Liver (tissue), 9 donors: ENCODE results near the gene RPGRIP1L. TPM values are rescaled to one million over a fixed set of nuclear protein-coding genes. Genes with fewer than 3 reads are reported as not detected.

Source experiments
- DNase-seq: peaks from one replicate; pipeline ENCODE4 v3.0.0-alpha.2; 2017; ENCODE audit warnings: low spot score
- H3K27ac ChIP-seq, 2 donors: one replicate each; pipeline ENCODE4 v1.7.0; 2013; ENCODE audit warnings: inconsistent platforms in 2 of 2, low read length in 2 of 2, control low read depth in 1 of 2, low read depth in 1 of 2, mild to moderate bottlenecking in 1 of 2
- H3K27me3 ChIP-seq, 4 donors: one replicate each; pipeline versions ENCODE4 v1.6.1 to v1.7.0; 2013; ENCODE audit warnings: low read length in 3 of 4, inconsistent platforms in 1 of 4, mild to moderate bottlenecking in 1 of 4, moderate library complexity in 1 of 4; ENCODE audit not compliant: control insufficient read depth in 4 of 4, insufficient read depth in 4 of 4
- H3K36me3 ChIP-seq, 4 donors: one replicate each; pipeline versions ENCODE4 v1.6.1 to v1.7.0; 2013; ENCODE audit warnings: low read length in 3 of 4, mild to moderate bottlenecking in 3 of 4, low read depth in 1 of 4, moderate library complexity in 1 of 4; ENCODE audit not compliant: control insufficient read depth in 4 of 4, insufficient read depth in 3 of 4
- H3K4me1 ChIP-seq, 4 donors: one replicate each; pipeline versions ENCODE4 v1.6.1 to v1.7.0; 2013; ENCODE audit warnings: low read length in 3 of 4, mild to moderate bottlenecking in 3 of 4, moderate library complexity in 1 of 4; ENCODE audit not compliant: control insufficient read depth in 4 of 4, insufficient read depth in 4 of 4
- H3K4me3 ChIP-seq, 3 donors: one replicate each; pipeline versions ENCODE4 v1.6.1 to v1.7.0; 2013; ENCODE audit warnings: low read length in 3 of 3, control low read depth in 1 of 3, low read depth in 1 of 3, mild to moderate bottlenecking in 1 of 3
- H3K9ac ChIP-seq, 2 donors: one replicate each; pipeline ENCODE4 v1.7.0; 2013; ENCODE audit warnings: low read length in 2 of 2, mild to moderate bottlenecking in 2 of 2, moderate library complexity in 2 of 2, control low read depth in 1 of 2, low read depth in 1 of 2
- H3K9me3 ChIP-seq, 4 donors: one replicate each; pipeline versions ENCODE4 v1.6.1 to v1.7.0; 2013; ENCODE audit warnings: low read length in 3 of 4; ENCODE audit not compliant: control insufficient read depth in 4 of 4
- ATF3 ChIP-seq: IDR thresholded peaks from 2 replicates; pipeline ENCODE4 v1.6.1; 2016; ENCODE audit warnings: antibody characterized with exemption
- CTCF ChIP-seq: fragments of 150-350 bp; IDR thresholded peaks from 2 replicates; pipeline ENCODE4 v1.5.1; 2017; ENCODE audit warnings: improper control_type of control experiment, low read depth, low read length; ENCODE audit not compliant: missing input control
- EGR1 ChIP-seq, 2 donors: IDR thresholded peaks; 2 replicates each; pipeline ENCODE4 v1.6.1; 2016 to 2018; ENCODE audit warnings: antibody characterized with exemption in 2 of 2, low read depth in 2 of 2
- FOXA1 ChIP-seq: IDR thresholded peaks from 2 replicates; pipeline ENCODE4 v1.6.1; 2016; ENCODE audit warnings: antibody characterized with exemption
- FOXA2 ChIP-seq: IDR thresholded peaks from 2 replicates; pipeline ENCODE4 v1.6.1; 2016; ENCODE audit warnings: antibody characterized with exemption
- GABPA ChIP-seq, 2 donors: IDR thresholded peaks in 1 of 2; conservative IDR thresholded peaks in 1 of 2; 2 replicates each; pipeline ENCODE4 v1.6.1; 2016; ENCODE audit warnings: antibody characterized with exemption in 2 of 2, mild to moderate bottlenecking in 1 of 2, moderate library complexity in 1 of 2
- HNF4A ChIP-seq, 2 donors: conservative IDR thresholded peaks; 2 replicates each; pipeline ENCODE4 v1.6.1; 2016; ENCODE audit warnings: antibody characterized with exemption in 2 of 2, mild to moderate bottlenecking in 2 of 2
- HNF4G ChIP-seq: IDR thresholded peaks from 2 replicates; pipeline ENCODE4 v1.6.1; 2016; ENCODE audit warnings: antibody characterized with exemption
- JUND ChIP-seq, 2 donors: IDR thresholded peaks; 2 replicates each; pipeline ENCODE4 v1.6.1; 2016; ENCODE audit warnings: antibody characterized with exemption in 2 of 2
- MAX ChIP-seq: IDR thresholded peaks from 2 replicates; pipeline ENCODE4 v1.6.1; 2016; ENCODE audit warnings: antibody characterized with exemption
- NR2F2 ChIP-seq: IDR thresholded peaks from 2 replicates; pipeline ENCODE4 v1.6.1; 2016; ENCODE audit warnings: antibody characterized with exemption
- RAD21 ChIP-seq, 2 donors: IDR thresholded peaks; 2 replicates each; pipeline ENCODE4 v1.6.1; 2016; ENCODE audit warnings: antibody characterized with exemption in 2 of 2, mild to moderate bottlenecking in 2 of 2
- RXRA ChIP-seq, 2 donors: IDR thresholded peaks; 2 replicates each; pipeline ENCODE4 v1.6.1; 2017 to 2018; ENCODE audit warnings: antibody characterized with exemption in 2 of 2, mild to moderate bottlenecking in 1 of 2
- TAF1 ChIP-seq: conservative IDR thresholded peaks from 2 replicates; pipeline ENCODE4 v1.6.1; 2016; ENCODE audit warnings: antibody characterized with exemption, mild to moderate bottlenecking
- YY1 ChIP-seq: IDR thresholded peaks from 2 replicates; pipeline ENCODE4 v1.6.1; 2016; ENCODE audit warnings: antibody characterized with exemption, mild to moderate bottlenecking
- ZBTB33 ChIP-seq: IDR thresholded peaks from 2 replicates; pipeline ENCODE4 v1.6.1; 2016; ENCODE audit warnings: antibody characterized with exemption
- WGBS: extraction: QIAGEN DNeasy Blood & Tissue Kit; methylation state at CpG from one replicate; pipeline ENCODE4 v1.1.7; 2013; 5-methylcytosine and 5-hydroxymethylcytosine counted together
- polyA plus RNA-seq, 2 donors: library from polyadenylated mRNA; stranded (reverse) in 1 of 2; unstranded in 1 of 2; fragments of 200-250 nt in 1 of 2; fragments of >200 nt in 1 of 2; fragmentation: Nextera tagmentation in 1 of 2; extraction: Ambion mirVana in 1 of 2; gene quantifications; one replicate each; pipeline versions ENCODE4 v1.2.1 to v1.2.3, GENCODE V29; 2013 to 2015
- total RNA-seq, 2 donors: library from RNA; depleted of rRNA; stranded (reverse); fragments of >200 nt; gene quantifications; one replicate each; pipeline ENCODE4 v1.2.3, GENCODE V29; 2014
- TF ChIP-seq, protein P1 (sequence below): IDR thresholded peaks from 2 replicates; pipeline ENCODE4 v1.6.1; 2016; ENCODE audit warnings: antibody characterized with exemption, mild to moderate bottlenecking
- donor health status: healthy.
- donor health status: healthy.
- donor health status: healthy.
- donor health status: healthy.
- donor health status: healthy.

RPGRIP1L gene
- total and polyA plus RNA-seq, 4 donors: 0.46 to 1.4 (median 0.89) TPM

- Histone ChIP-seq H3K9me3 (no peaks in the 10 kb centered on the region), H3K36me3 (no peaks in the 10 kb centered on the region), H3K9ac (no peak overlapping the region), H3K27me3 (no peaks in the 10 kb centered on the region), H3K4me1 (no peaks in the 10 kb centered on the region), H3K27ac (no peak overlapping the region), H3K4me3 (no peak overlapping the region)
- DNase-seq: no peak
- 96% methylated on average over 6 of the region's 6 CpGs for WGBS
- TF ChIP-seq TAF1 (no peak), CTCF (no peak), HNF4G (no peak), ZBTB33 (no peak), RXRA (IDR thresholded peaks at IDR 0.05) (no peak), HNF4A (conservative IDR thresholded peaks at IDR 0.05) (no peak), RAD21 (IDR thresholded peaks at IDR 0.05) (no peak), GABPA (IDR thresholded peaks at IDR 0.05 in 1 of 2, conservative IDR thresholded peaks at IDR 0.05 in 1 of 2) (no peak), FOXA1 (no peak), MAX (no peak), YY1 (no peak), EGR1 (IDR thresholded peaks at IDR 0.05; ENCODE audit: low read depth in 2 of 2) (no peak), ATF3 (no peak), FOXA2 (no peak)
- TF ChIP-seq, protein P1, sequence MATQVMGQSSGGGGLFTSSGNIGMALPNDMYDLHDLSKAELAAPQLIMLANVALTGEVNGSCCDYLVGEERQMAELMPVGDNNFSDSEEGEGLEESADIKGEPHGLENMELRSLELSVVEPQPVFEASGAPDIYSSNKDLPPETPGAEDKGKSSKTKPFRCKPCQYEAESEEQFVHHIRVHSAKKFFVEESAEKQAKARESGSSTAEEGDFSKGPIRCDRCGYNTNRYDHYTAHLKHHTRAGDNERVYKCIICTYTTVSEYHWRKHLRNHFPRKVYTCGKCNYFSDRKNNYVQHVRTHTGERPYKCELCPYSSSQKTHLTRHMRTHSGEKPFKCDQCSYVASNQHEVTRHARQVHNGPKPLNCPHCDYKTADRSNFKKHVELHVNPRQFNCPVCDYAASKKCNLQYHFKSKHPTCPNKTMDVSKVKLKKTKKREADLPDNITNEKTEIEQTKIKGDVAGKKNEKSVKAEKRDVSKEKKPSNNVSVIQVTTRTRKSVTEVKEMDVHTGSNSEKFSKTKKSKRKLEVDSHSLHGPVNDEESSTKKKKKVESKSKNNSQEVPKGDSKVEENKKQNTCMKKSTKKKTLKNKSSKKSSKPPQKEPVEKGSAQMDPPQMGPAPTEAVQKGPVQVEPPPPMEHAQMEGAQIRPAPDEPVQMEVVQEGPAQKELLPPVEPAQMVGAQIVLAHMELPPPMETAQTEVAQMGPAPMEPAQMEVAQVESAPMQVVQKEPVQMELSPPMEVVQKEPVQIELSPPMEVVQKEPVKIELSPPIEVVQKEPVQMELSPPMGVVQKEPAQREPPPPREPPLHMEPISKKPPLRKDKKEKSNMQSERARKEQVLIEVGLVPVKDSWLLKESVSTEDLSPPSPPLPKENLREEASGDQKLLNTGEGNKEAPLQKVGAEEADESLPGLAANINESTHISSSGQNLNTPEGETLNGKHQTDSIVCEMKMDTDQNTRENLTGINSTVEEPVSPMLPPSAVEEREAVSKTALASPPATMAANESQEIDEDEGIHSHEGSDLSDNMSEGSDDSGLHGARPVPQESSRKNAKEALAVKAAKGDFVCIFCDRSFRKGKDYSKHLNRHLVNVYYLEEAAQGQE: no peak
Observed at GRCh38 chr16:53622315-53622714, 81.3 kb downstream of the RPGRIP1L start.

- Histone ChIP-seq H3K4me3 (no peak overlapping the region), H3K36me3 (no peaks in the 10 kb centered on the region), H3K27ac (no peak overlapping the region), H3K9ac (no peak overlapping the region), H3K9me3 (no peaks in the 10 kb centered on the region), H3K27me3 (no peaks in the 10 kb centered on the region), H3K4me1 (no peaks in the 10 kb centered on the region)
- 97% methylated on average over 5 of the region's 5 CpGs for WGBS
- DNase-seq: no peak
- no peak for TF ChIP-seq GABPA (IDR thresholded peaks at IDR 0.05 in 1 of 2, conservative IDR thresholded peaks at IDR 0.05 in 1 of 2)
- no peak for TF ChIP-seq RAD21 (IDR thresholded peaks at IDR 0.05)
- TF ChIP-seq MAX: no peak
- no peak for TF ChIP-seq YY1
- no peak for TF ChIP-seq FOXA1
- no peak for TF ChIP-seq EGR1 (IDR thresholded peaks at IDR 0.05; ENCODE audit: low read depth in 2 of 2)
- no peak for TF ChIP-seq JUND (IDR thresholded peaks at IDR 0.05)
- TF ChIP-seq, protein P1: no peak
- TF ChIP-seq NR2F2: no peak
- TF ChIP-seq CTCF: no peak
Observed at GRCh38 chr16:53620476-53620875, 83.2 kb downstream of the RPGRIP1L start.
